ENCODE results near the gene KIF13A.
"Not testable (repeated sequence)": the region's sequence is repeated elsewhere in the genome, so short reads cannot be mapped to it uniquely, and the experiment has no call there.

KIF13A gene

GRCh38 chr6:17737704-17738252, 249.7 kb downstream of the KIF13A start:
- H3K4me3 ChIP-seq (ENCODE audit: low read depth, low read length): no peak overlapping the region

- not testable (repeated sequence) for H3K4me3 ChIP-seq (ENCODE audit: low read depth, low read length)
These were observed 252.1 kb downstream of the KIF13A start for GRCh38 chr6:17735311-17735710.

GRCh38 chr6:17730078-17730704, 257.2 kb downstream of the KIF13A start:
- no peak overlapping the region for H3K4me3 ChIP-seq (ENCODE audit: low read depth, low read length)

GRCh38 chr6:17729223-17730077, 258.0 kb downstream of the KIF13A start:
- H3K4me3 ChIP-seq (ENCODE audit: low read depth, low read length): no peak overlapping the region

GRCh38 chr6:17728551-17729222, 258.7 kb downstream of the KIF13A start:
- H3K4me3 ChIP-seq (ENCODE audit: low read depth, low read length): no peak overlapping the region

GRCh38 chr6:17725083-17725482, 262.4 kb downstream of the KIF13A start:
- H3K4me3 ChIP-seq (ENCODE audit: low read depth, low read length): no peak overlapping the region

GRCh38 chr6:17724341-17724740, 263.1 kb downstream of the KIF13A start:
- no peak overlapping the region for H3K4me3 ChIP-seq (ENCODE audit: low read depth, low read length)

GRCh38 chr6:17721671-17722070, 265.8 kb downstream of the KIF13A start:
- no peak overlapping the region for H3K4me3 ChIP-seq (ENCODE audit: low read depth, low read length)

- H3K4me3 ChIP-seq (ENCODE audit: low read depth, low read length): no peak overlapping the region
These were observed 268.0 kb downstream of the KIF13A start for GRCh38 chr6:17719323-17720041.

GRCh38 chr6:17716221-17716620, 271.2 kb downstream of the KIF13A start:
- H3K4me3 ChIP-seq (ENCODE audit: low read depth, low read length): no peak overlapping the region

GRCh38 chr6:17714879-17715851, 272.3 kb downstream of the KIF13A start:
- H3K4me3 ChIP-seq (ENCODE audit: low read depth, low read length): no peak overlapping the region

- H3K4me3 ChIP-seq (ENCODE audit: low read depth, low read length): no peak overlapping the region
These were observed 273.3 kb downstream of the KIF13A start for GRCh38 chr6:17714177-17714576.

- H3K4me3 ChIP-seq (ENCODE audit: low read depth, low read length): no peak overlapping the region
These were observed 274.9 kb downstream of the KIF13A start for GRCh38 chr6:17712576-17712975.

- H3K4me3 ChIP-seq (ENCODE audit: low read depth, low read length): no peak overlapping the region
These were observed 277.1 kb downstream of the KIF13A start for GRCh38 chr6:17710331-17710730.

GRCh38 chr6:17709476-17709875, 278.0 kb downstream of the KIF13A start:
- H3K4me3 ChIP-seq (ENCODE audit: low read depth, low read length): no peak overlapping the region
